K562 (cell line): Measurements from ENCODE around the gene HMG20B. TPM values are rescaled to one million over a fixed set of nuclear protein-coding genes. Genes with fewer than 3 reads are reported as not detected.

ENCODE experiments used
- ARNT ChIP-seq, 2 experiments: fragments of 450-650 bp; IDR thresholded peaks; 2 replicates each; pipeline ENCODE4 v1.6.1; 2016; ENCODE audit warnings: mild to moderate bottlenecking in 1 of 2
- CEBPB ChIP-seq: fragments of 450-650 bp; IDR thresholded peaks from 2 replicates; pipeline ENCODE4 v1.6.1; 2016; ENCODE audit warnings: missing genetic modification characterization, missing compliant biosample characterization
- ESRRA ChIP-seq: fragments of 450-650 bp; IDR thresholded peaks from 2 replicates; pipeline ENCODE4 v1.6.1; 2014; ENCODE audit warnings: low read depth, mild to moderate bottlenecking, moderate library complexity, borderline replicate concordance
- GMEB1 ChIP-seq: fragments of 250-450 bp; sonication (Bioruptor Pico); IDR thresholded peaks from 2 replicates; pipeline ENCODE4 v1.4.0; 2020; ENCODE audit warnings: mild to moderate bottlenecking
- HDAC1 ChIP-seq, 2 experiments: fragments of 450-650 bp; IDR thresholded peaks; 2 replicates each; pipeline ENCODE4 v1.6.1; 2016 to 2017; ENCODE audit warnings: inconsistent platforms in 1 of 2, mild to moderate bottlenecking in 1 of 2, moderate library complexity in 1 of 2
- HES1 ChIP-seq: fragments of 450-650 bp; IDR thresholded peaks from 2 replicates; pipeline ENCODE4 v1.6.1; 2016; ENCODE audit warnings: low read depth, mild to moderate bottlenecking, moderate library complexity
- HNRNPH1 ChIP-seq: fragments of 200-400 bp; formaldehyde crosslinking; optimal IDR thresholded peaks from 2 replicates; pipeline ENCODE3; 2017; ENCODE audit warnings: low read depth, mild to moderate bottlenecking, low read length, moderate library complexity
- HOXB6 ChIP-seq: fragments of 250-450 bp; sonication (Bioruptor Pico); IDR thresholded peaks from 2 replicates; pipeline ENCODE4 v1.5.1; 2022; ENCODE audit warnings: mild to moderate bottlenecking, borderline replicate concordance
- JUNB ChIP-seq: fragments of 450-650 bp; formaldehyde crosslinking; conservative IDR thresholded peaks from 2 replicates; pipeline ENCODE4 v1.4.0; 2020; ENCODE audit warnings: mild to moderate bottlenecking
- NCOA1 ChIP-seq: fragments of 450-650 bp; IDR thresholded peaks from 2 replicates; pipeline ENCODE4 v1.6.1; 2016; ENCODE audit warnings: low read depth
- NFATC3 ChIP-seq: fragments of 450-650 bp; IDR thresholded peaks from 2 replicates; pipeline ENCODE4 v1.6.1; 2017; ENCODE audit warnings: mild to moderate bottlenecking
- NFYB ChIP-seq: IDR thresholded peaks from 2 replicates; pipeline ENCODE4 v1.6.1; 2011; ENCODE audit warnings: mild to moderate bottlenecking, moderate library complexity; ENCODE audit not compliant: insufficient read length; ENCODE audit errors: extremely low read depth
- PHB ChIP-seq: fragments of 250-450 bp; sonication (Bioruptor Pico); IDR thresholded peaks from 2 replicates; pipeline ENCODE4 v1.5.0; 2021
- PPARD ChIP-seq: fragments of 250-450 bp; sonication (Bioruptor Pico); IDR thresholded peaks from 2 replicates; pipeline ENCODE4 v1.8.0; 2022; ENCODE audit warnings: inconsistent platforms, mild to moderate bottlenecking, moderate library complexity
- RBM15 ChIP-seq: fragments of 200-400 bp; formaldehyde crosslinking; IDR thresholded peaks from 2 replicates; pipeline ENCODE4 v1.6.1; 2018; ENCODE audit warnings: mild to moderate bottlenecking, low read length, moderate library complexity; ENCODE audit not compliant: insufficient read depth
- SIRT6 ChIP-seq: IDR thresholded peaks from one replicate; pipeline ENCODE4 v1.6.1; 2012; ENCODE audit warnings: low read depth, mild to moderate bottlenecking, control low read depth, inconsistent platforms, low read length, moderate library complexity
- SOX6 ChIP-seq: fragments of 450-650 bp; IDR thresholded peaks from 2 replicates; pipeline ENCODE4 v1.6.1; 2014; ENCODE audit warnings: mild to moderate bottlenecking
- TEAD1 ChIP-seq, 2 experiments: fragments of 450-650 bp in 1 of 2; sonication (generic) in 1 of 2; formaldehyde crosslinking; IDR thresholded peaks; 2 replicates each; pipeline versions ENCODE4 v1.4.0 to v1.8.0; 2020 to 2022; ENCODE audit warnings: mild to moderate bottlenecking in 2 of 2, missing genetic modification reagents in 1 of 2
- TFAM ChIP-seq: fragments of 250-450 bp; sonication (Bioruptor Pico); conservative IDR thresholded peaks from 2 replicates; pipeline ENCODE4 v1.5.0; 2021; ENCODE audit warnings: mild to moderate bottlenecking, moderate library complexity
- polyA plus RNA-seq, 8 experiments: library from polyadenylated mRNA; depleted of rRNA in 4 of 8; stranded (reverse) in 5 of 8; unstranded in 3 of 8; fragments of >200 nt; fragmentation: Nextera tagmentation in 2 of 8; fragmentation: Illumina TruSeq in 1 of 8; extraction: Ambion mirVana in 2 of 8; extraction: Trizol in 1 of 8; gene quantifications; 2 replicates each; pipeline versions ENCODE4 v1.2.1 to v1.2.3, GENCODE V29; 2011 to 2014; ENCODE audit warnings: inconsistent platforms in 1 of 8, missing spikeins in 1 of 8
- total RNA-seq, 7 experiments: library from RNA; depleted of rRNA in 6 of 7; stranded (reverse); fragments of >200 nt in 6 of 7; fragmentation: Illumina TruSeq in 2 of 7; extraction: Trizol in 2 of 7; gene quantifications; 2 replicates each; pipeline versions ENCODE4 v1.2.1 to v1.2.3, GENCODE V29; 2011 to 2021; ENCODE audit warnings: low replicate concordance in 1 of 7
- TF ChIP-seq, protein P1 (sequence below), 2 experiments: IDR thresholded peaks in 1 of 2; conservative IDR thresholded peaks in 1 of 2; 2 replicates each; pipeline ENCODE4 v1.6.1; 2016; ENCODE audit warnings: low read depth in 2 of 2, mild to moderate bottlenecking in 1 of 2, missing compliant biosample characterization in 1 of 2, missing genetic modification characterization in 1 of 2, moderate library complexity in 1 of 2

HMG20B gene
- total and polyA plus RNA-seq, 9 of the 15 experiments (the other 6 are each of a cell fraction or from before 2014, with no cell fraction given) = 0.35 to 172 (median 38.6) TPM

DNA sequence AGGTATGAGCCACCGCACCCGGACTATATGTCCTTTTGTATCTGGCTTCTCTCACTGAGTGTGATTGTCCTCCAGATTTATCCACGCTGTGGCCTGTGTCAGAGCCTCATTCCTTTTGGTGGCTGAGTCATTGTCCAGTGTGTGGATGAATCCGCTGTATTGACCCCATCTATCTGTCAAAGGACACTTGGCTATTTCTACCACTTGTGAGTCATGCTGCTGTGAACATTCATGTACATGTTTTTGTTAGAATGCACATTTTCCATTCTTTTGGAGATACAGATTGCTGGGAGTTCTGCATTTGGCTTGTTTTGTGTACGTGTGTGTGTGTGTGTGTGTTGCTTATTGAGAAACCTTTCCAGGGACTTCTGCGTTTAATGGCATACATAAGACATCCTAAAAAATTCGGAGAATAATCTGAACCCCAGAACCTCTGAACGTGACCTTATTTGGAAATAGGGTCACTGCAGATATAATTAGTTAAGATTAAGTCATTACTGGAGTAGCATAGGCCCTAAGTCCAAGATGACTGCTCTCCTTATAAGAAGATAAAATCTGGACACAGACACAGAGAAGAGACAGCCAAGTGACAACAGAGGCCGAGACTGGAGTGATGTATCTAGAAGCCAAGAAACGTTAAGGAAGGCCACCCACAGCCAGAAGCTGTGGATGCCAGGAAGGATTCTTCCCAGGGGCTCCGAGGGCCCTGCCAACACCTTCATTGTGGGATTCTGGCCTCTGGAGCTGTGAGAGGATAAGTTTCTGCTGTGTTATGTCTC lies 7.6 kb downstream of the HMG20B start (continued):
- no peak for TF ChIP-seq RBM15
- TF ChIP-seq, protein P1, sequence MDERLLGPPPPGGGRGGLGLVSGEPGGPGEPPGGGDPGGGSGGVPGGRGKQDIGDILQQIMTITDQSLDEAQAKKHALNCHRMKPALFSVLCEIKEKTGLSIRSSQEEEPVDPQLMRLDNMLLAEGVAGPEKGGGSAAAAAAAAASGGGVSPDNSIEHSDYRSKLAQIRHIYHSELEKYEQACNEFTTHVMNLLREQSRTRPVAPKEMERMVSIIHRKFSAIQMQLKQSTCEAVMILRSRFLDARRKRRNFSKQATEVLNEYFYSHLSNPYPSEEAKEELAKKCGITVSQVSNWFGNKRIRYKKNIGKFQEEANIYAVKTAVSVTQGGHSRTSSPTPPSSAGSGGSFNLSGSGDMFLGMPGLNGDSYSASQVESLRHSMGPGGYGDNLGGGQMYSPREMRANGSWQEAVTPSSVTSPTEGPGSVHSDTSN (CRISPR knock-in tag; IDR thresholded peaks at IDR 0.05; ENCODE audit: low read depth) = no peak
- TF ChIP-seq, protein P1 (tag; conservative IDR thresholded peaks at IDR 0.05; ENCODE audit: low read depth) = peak; percentile 52
- no peak for TF ChIP-seq SIRT6
- TF ChIP-seq ESRRA = no peak
- no peak; a peak in 1 of 4 replicates for TF ChIP-seq ARNT (IDR thresholded peaks at IDR 0.05)
- TF ChIP-seq CEBPB = no peak
- no peak for TF ChIP-seq NFYB
- no peak for TF ChIP-seq TFAM (CRISPR knock-in tag)
- TF ChIP-seq PPARD (CRISPR knock-in tag) = no peak
- TF ChIP-seq HDAC1 (IDR thresholded peaks at IDR 0.05) = peak in 1 of 2 experiments; percentile 91; a peak in 2 of 4 replicates
- TF ChIP-seq PHB = no peak
- TF ChIP-seq NFATC3 = peak; percentile 80; the same call in 1 of the 2 replicates
- TF ChIP-seq SOX6 = peak; percentile 56; the same call in 1 of the 2 replicates
- TF ChIP-seq TEAD1 (CRISPR knock-in tag; IDR thresholded peaks at IDR 0.05) = no peak
- TF ChIP-seq HNRNPH1 = no peak
- TF ChIP-seq JUNB = 0 out of 2 replicates have a peak, but pooled peaks have one; percentile 34
- no peak for TF ChIP-seq GMEB1
- TF ChIP-seq HES1 = no peak
- TF ChIP-seq NCOA1 = 0 out of 2 replicates have a peak, but pooled peaks have one; percentile 12
- no peak for TF ChIP-seq HOXB6
